Gastrocnemius medialis (tissue), 4 donors: Measurements from ENCODE around the gene UCKL1.

Source experiments
- CTCF ChIP-seq, 5 experiments: fragments of 450-650 bp in 3 of 5; fragments of 200-600 bp in 2 of 5; sonication (generic) in 2 of 5; IDR thresholded peaks in 4 of 5; conservative IDR thresholded peaks in 1 of 5; 1 replicate in 4 of 5; 2 replicates in 1 of 5; pipeline ENCODE4 v1.5.1; 2016 to 2019; ENCODE audit warnings: antibody characterized with exemption in 5 of 5, mild to moderate bottlenecking in 3 of 5, moderate library complexity in 3 of 5
- POLR2A ChIP-seq, 2 donors: fragments of 450-650 bp; IDR thresholded peaks; one replicate each; pipeline ENCODE4 v1.6.1; 2017; ENCODE audit warnings: antibody characterized with exemption in 2 of 2, mild to moderate bottlenecking in 2 of 2, moderate library complexity in 2 of 2

GRCh38 chr20:63968136-63968927 is 12.1 kb upstream of the UCKL1 start:
- TF ChIP-seq CTCF (IDR thresholded peaks at IDR 0.05 in 4 of 5, conservative IDR thresholded peaks at IDR 0.05 in 1 of 5) (no peak), POLR2A (IDR thresholded peaks at IDR 0.05) (no peak)
